Body of pancreas (tissue), 4 donors: ENCODE data around the gene CDC14B.

ENCODE experiments used
- POLR2A ChIP-seq, 3 donors: fragments of 450-650 bp; IDR thresholded peaks; one replicate each; pipeline ENCODE4 v1.6.1; 2016; ENCODE audit warnings: antibody characterized with exemption in 3 of 3, mild to moderate bottlenecking in 2 of 3
- TF ChIP-seq, protein P1 (sequence below), 7 experiments: fragments of 450-650 bp in 4 of 7; fragments of 200-600 bp in 3 of 7; sonication (generic) in 3 of 7; IDR thresholded peaks; one replicate each; pipeline ENCODE4 v1.5.1; 2016 to 2019; ENCODE audit warnings: antibody characterized with exemption in 7 of 7

DNA sequence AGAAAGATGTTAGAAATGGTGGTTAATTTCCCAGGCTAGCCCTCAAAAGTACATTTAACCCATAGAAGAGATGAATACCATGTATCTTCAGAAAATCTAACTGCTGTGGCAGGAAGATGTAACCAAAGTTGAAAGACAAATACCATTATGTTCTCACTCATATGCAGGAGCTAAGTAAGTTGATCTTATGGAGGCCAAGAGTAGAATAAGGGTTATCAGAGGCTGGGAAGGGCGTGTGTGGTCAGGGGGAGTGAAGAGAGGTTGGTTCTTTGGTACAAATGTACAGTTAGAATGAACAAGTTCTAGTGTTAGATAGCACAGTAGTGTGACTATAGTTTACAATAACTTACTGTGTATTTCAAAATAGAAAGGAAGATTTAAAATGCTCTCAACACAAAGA is 61.7 kb downstream of the CDC14B start:
- no peak for TF ChIP-seq POLR2A (IDR thresholded peaks at IDR 0.05)
- TF ChIP-seq, protein P1, sequence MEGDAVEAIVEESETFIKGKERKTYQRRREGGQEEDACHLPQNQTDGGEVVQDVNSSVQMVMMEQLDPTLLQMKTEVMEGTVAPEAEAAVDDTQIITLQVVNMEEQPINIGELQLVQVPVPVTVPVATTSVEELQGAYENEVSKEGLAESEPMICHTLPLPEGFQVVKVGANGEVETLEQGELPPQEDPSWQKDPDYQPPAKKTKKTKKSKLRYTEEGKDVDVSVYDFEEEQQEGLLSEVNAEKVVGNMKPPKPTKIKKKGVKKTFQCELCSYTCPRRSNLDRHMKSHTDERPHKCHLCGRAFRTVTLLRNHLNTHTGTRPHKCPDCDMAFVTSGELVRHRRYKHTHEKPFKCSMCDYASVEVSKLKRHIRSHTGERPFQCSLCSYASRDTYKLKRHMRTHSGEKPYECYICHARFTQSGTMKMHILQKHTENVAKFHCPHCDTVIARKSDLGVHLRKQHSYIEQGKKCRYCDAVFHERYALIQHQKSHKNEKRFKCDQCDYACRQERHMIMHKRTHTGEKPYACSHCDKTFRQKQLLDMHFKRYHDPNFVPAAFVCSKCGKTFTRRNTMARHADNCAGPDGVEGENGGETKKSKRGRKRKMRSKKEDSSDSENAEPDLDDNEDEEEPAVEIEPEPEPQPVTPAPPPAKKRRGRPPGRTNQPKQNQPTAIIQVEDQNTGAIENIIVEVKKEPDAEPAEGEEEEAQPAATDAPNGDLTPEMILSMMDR (IDR thresholded peaks at IDR 0.05) = no peak
